Measurements from ENCODE around the gene CHIA.

DNA sequence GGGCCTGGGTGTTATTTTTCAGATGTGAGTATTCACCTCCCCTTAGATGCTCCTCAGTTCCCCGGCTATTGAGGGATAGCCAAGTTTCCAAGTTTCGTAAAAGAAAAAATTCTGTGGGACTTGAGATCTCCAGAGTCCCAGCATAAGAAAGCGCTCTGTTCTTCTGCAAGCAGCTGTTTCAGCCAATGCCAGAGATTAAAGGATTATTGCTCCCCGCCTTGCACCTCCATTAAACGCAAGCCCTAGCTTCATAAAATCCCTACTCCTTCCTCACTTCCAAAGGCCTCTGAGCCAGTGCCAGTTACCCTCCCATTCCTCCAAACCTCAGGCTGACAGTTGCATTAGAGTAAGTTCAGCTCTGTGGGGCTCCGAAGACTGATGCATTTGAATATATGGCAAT is 56.4 kb downstream of the CHIA start:
- TF ChIP-seq POLR2AphosphoS5 (IDR thresholded peaks at IDR 0.05; ENCODE audit: low read depth, low read length): no peak
- TF ChIP-seq, protein P1, sequence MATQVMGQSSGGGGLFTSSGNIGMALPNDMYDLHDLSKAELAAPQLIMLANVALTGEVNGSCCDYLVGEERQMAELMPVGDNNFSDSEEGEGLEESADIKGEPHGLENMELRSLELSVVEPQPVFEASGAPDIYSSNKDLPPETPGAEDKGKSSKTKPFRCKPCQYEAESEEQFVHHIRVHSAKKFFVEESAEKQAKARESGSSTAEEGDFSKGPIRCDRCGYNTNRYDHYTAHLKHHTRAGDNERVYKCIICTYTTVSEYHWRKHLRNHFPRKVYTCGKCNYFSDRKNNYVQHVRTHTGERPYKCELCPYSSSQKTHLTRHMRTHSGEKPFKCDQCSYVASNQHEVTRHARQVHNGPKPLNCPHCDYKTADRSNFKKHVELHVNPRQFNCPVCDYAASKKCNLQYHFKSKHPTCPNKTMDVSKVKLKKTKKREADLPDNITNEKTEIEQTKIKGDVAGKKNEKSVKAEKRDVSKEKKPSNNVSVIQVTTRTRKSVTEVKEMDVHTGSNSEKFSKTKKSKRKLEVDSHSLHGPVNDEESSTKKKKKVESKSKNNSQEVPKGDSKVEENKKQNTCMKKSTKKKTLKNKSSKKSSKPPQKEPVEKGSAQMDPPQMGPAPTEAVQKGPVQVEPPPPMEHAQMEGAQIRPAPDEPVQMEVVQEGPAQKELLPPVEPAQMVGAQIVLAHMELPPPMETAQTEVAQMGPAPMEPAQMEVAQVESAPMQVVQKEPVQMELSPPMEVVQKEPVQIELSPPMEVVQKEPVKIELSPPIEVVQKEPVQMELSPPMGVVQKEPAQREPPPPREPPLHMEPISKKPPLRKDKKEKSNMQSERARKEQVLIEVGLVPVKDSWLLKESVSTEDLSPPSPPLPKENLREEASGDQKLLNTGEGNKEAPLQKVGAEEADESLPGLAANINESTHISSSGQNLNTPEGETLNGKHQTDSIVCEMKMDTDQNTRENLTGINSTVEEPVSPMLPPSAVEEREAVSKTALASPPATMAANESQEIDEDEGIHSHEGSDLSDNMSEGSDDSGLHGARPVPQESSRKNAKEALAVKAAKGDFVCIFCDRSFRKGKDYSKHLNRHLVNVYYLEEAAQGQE (IDR thresholded peaks at IDR 0.05; ENCODE audit: insufficient read depth in 1 of 2, low read depth in 2 of 2, low read length in 2 of 2): no peak
- TF ChIP-seq TAF1 (IDR thresholded peaks at IDR 0.05; ENCODE audit: borderline replicate concordance, insufficient read depth, low read length): no peak
- no peak for TF ChIP-seq SIN3A (IDR thresholded peaks at IDR 0.05; ENCODE audit: borderline replicate concordance, insufficient read depth, low read length)

Measured in PFSK-1 (cell line).